SK-N-SH (cell line): Measurements from ENCODE around the gene SLC6A8.
"Not testable (repeated sequence)": the region's sequence is repeated elsewhere in the genome, so short reads cannot be mapped to it uniquely, and the experiment has no call there.

Experiments used
- EP300 ChIP-seq, 2 experiments: IDR thresholded peaks; 2 replicates each; pipeline versions ENCODE4 v1.4.0 to v1.6.1; 2012; ENCODE audit warnings: borderline replicate concordance in 1 of 2, low read depth in 1 of 2, low read length in 1 of 2
- FOXM1 ChIP-seq: IDR thresholded peaks from 2 replicates; pipeline ENCODE4 v1.4.0; 2012; ENCODE audit warnings: low read depth, mild to moderate bottlenecking
- NFIC ChIP-seq: IDR thresholded peaks from 2 replicates; pipeline ENCODE4 v1.4.0; 2012; ENCODE audit warnings: borderline replicate concordance
- RFX5 ChIP-seq: IDR thresholded peaks from 2 replicates; pipeline ENCODE4 v1.6.1; 2012; ENCODE audit warnings: mild to moderate bottlenecking, improper control_type of control experiment, low read length
- RXRA ChIP-seq: IDR thresholded peaks from 2 replicates; pipeline ENCODE4 v1.4.0; 2012; ENCODE audit warnings: low read depth, mild to moderate bottlenecking, borderline replicate concordance
- TF ChIP-seq, protein P1 (sequence below): fragments of 200-600 bp; sonication (generic); IDR thresholded peaks from 2 replicates; pipeline ENCODE4 v1.6.1; 2017; ENCODE audit warnings: antibody characterized with exemption, mild to moderate bottlenecking, moderate library complexity

DNA sequence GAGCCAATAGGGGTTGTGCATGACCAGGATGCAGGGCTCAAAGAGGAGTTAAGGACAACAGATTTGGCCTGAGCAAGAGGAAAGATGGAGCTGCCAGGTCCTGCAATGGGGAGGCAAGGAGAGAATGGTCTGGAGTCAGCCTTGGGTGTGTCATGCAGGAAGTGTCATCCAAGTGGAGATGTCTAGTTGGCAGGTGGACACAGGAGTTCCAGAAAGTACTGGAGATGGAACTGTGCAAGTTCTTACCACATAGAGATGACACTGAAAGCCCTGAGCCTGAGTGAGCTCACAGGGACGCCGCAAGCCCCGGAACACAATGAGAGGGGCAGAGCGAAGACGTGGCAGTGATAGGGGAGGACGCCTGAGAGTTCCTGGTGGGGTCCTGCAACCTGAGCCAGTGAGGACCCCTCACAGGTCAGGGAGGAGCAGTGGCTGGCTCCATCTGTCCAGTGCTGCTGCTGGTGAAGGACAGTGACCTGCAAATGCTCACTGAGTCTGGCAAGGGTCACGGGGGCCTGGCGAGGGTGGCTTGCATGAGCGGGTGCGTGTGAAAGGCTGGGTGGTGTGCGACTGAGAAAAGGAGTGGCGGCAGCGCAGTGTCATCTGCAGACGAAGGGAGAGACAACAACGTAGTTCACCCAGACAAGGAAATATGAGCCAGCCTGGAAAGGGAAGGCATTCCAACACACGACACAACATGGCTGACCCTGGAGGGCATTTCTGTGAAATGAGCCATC lies 9.4 kb downstream of the SLC6A8 start:
- TF ChIP-seq RFX5; FOXM1; RXRA; NFIC; EP300 (IDR thresholded peaks at IDR 0.05; ENCODE audit: borderline replicate concordance in 1 of 2, low read depth in 1 of 2, low read length in 1 of 2): not testable (repeated sequence)
- TF ChIP-seq, protein P1, sequence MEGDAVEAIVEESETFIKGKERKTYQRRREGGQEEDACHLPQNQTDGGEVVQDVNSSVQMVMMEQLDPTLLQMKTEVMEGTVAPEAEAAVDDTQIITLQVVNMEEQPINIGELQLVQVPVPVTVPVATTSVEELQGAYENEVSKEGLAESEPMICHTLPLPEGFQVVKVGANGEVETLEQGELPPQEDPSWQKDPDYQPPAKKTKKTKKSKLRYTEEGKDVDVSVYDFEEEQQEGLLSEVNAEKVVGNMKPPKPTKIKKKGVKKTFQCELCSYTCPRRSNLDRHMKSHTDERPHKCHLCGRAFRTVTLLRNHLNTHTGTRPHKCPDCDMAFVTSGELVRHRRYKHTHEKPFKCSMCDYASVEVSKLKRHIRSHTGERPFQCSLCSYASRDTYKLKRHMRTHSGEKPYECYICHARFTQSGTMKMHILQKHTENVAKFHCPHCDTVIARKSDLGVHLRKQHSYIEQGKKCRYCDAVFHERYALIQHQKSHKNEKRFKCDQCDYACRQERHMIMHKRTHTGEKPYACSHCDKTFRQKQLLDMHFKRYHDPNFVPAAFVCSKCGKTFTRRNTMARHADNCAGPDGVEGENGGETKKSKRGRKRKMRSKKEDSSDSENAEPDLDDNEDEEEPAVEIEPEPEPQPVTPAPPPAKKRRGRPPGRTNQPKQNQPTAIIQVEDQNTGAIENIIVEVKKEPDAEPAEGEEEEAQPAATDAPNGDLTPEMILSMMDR = not testable (repeated sequence)
